ENCODE measurements around the gene TTYH2. TPM values are rescaled to one million over a fixed set of nuclear protein-coding genes. Genes with fewer than 3 reads are reported as not detected.

Gene TTYH2
- total and polyA plus RNA-seq, 10 of the 15 experiments (the other 5 are each of a cell fraction or from before 2014, with no cell fraction given) = 0.26 to 25.2 (median 6.6) TPM

GRCh38 chr17:74205274-74205673, 8.1 kb upstream of the TTYH2 start:
- peaks cover 45% of the 10 kb centered on the region for H3K79me2 ChIP-seq (ENCODE audit: control insufficient read depth, insufficient read depth, low read length)
- POLR2A ChIA-PET = interaction anchor here (0.6 kb wide), 1 partner anchor 10 kb away, joined by 3 read pairs; no protein-coding TSS in a partner anchor
- 19% methylated on average over 3 of the region's 3 CpGs for WGBS (ENCODE audit: insufficient coverage, insufficient replicate concordance, low lambda C conversion rate, missing lambda C conversion rate)
- H3K9me3 ChIP-seq (replicated peaks; ENCODE audit: control insufficient read depth, insufficient read depth, low read length) = no peaks in the 10 kb centered on the region
- H2AFZ ChIP-seq (ENCODE audit: control insufficient read depth, low read depth, low read length) = no peak overlapping the region
- CTCF ChIA-PET = interaction anchor here (0.6 to 1.2 kb wide), 4 partner anchors 79 to 162 kb away, joined by 3 to 5 read pairs (median 4); partner anchors contain the start of gene GPR142
- no peak for TF ChIP-seq TCF7 (IDR thresholded peaks at IDR 0.05; ENCODE audit: borderline replicate concordance)
- TF ChIP-seq SPI1 (IDR thresholded peaks at IDR 0.05; ENCODE audit: borderline replicate concordance, insufficient read depth, low read depth, low read length) = no peak
- TF ChIP-seq PRDM15 (CRISPR knock-in tag; IDR thresholded peaks at IDR 0.05) = no peak
- no peak for TF ChIP-seq BCL3 (IDR thresholded peaks at IDR 0.05; ENCODE audit: borderline replicate concordance, insufficient read depth, low read depth, low read length, poor library complexity, severe bottlenecking)
- 0 out of 2 replicates have a peak, but pooled peaks have one; percentile 26 for TF ChIP-seq POLR2AphosphoS5 (IDR thresholded peaks at IDR 0.05; ENCODE audit: low read length)
- TF ChIP-seq SMAD1 (IDR thresholded peaks at IDR 0.05; ENCODE audit: low read depth, partially characterized antibody) = no peak
- no peak for TF ChIP-seq RBBP5 (conservative IDR thresholded peaks at IDR 0.05)
- peak; percentile 51; the same call in 1 of the 2 replicates for TF ChIP-seq POLR2A (IDR thresholded peaks at IDR 0.05; ENCODE audit: low read depth, low read length)
- no peak for TF ChIP-seq LARP7 (IDR thresholded peaks at IDR 0.05)
- TF ChIP-seq KDM1A (IDR thresholded peaks at IDR 0.05; ENCODE audit: borderline replicate concordance) = no peak
- TF ChIP-seq BACH1 (IDR thresholded peaks at IDR 0.05; ENCODE audit: borderline replicate concordance) = 0 out of 2 replicates have a peak, but pooled peaks have one; percentile 16
- no peak for TF ChIP-seq CBX3 (IDR thresholded peaks at IDR 0.05; ENCODE audit: borderline replicate concordance, low read depth)
- ATAC-seq = no peak
- H3K4me2 ChIP-seq (ENCODE audit: control insufficient read depth, insufficient read depth) = peak overlapping the region; percentile 92
- H3K36me3 ChIP-seq (ENCODE audit: control insufficient read depth in 2 of 2, insufficient read depth in 2 of 2, low read length in 1 of 2) = peaks cover 9 to 28% of the 10 kb centered on the region in 2 experiments
- SMC1A ChIA-PET (ENCODE audit: uncharacterized antibody, unreplicated experiment) = interaction anchor here (0.7 kb wide), 1 partner anchor 77 kb away, joined by 3 read pairs; no protein-coding TSS in a partner anchor
- peaks cover 6% of the 10 kb centered on the region for H3K4me1 ChIP-seq (ENCODE audit: control insufficient read depth, insufficient read depth, low read length)
- RAD21 ChIA-PET (ENCODE audit: unreplicated experiment) = interaction anchor here (1.1 kb wide), 1 partner anchor 59 kb away, joined by 3 read pairs; no protein-coding TSS in a partner anchor
- H3K9ac ChIP-seq (ENCODE audit: control insufficient read depth, insufficient read depth, low read length) = peak overlapping the region; percentile 99
- H4K20me1 ChIP-seq (ENCODE audit: control insufficient read depth, insufficient read depth) = peaks cover 3% of the 10 kb centered on the region
- H3K27ac ChIP-seq (ENCODE audit: control insufficient read depth, insufficient read depth) = peak overlapping the region; percentile 90; the same call in 1 of the 2 replicates
- H3K4me3 ChIP-seq = peak overlapping the region; percentile 99
- in situ Hi-C loops (cut with MboI) (no loop called here), intact Hi-C loops (cut with micrococcal nuclease; ENCODE audit: unreplicated experiment) (no loop called here)
- peaks cover 0 to 7% of the 10 kb centered on the region in 2 experiments; a peak in 3 of 4 replicates for H3K27me3 ChIP-seq (replicated peaks in 1 of 2; ENCODE audit: control insufficient read depth in 2 of 2, insufficient read depth in 2 of 2, low read length in 1 of 2)
- DNase-seq (ENCODE audit: low read depth, low spot score) = no peak
- no TSS peak for BruUV-seq (replicated peaks)
- no peak for FAIRE-seq

Measured in GM12878 (cell line).